Left ventricle myocardium inferior (tissue), 1 donor: ENCODE measurements around the gene NAP1L4. TPM values are rescaled to one million over a fixed set of nuclear protein-coding genes. Genes with fewer than 3 reads are reported as not detected.

Experiments
- DNase-seq: peaks from one replicate; pipeline ENCODE4 v3.0.0-alpha.2; 2020
- H3K27ac ChIP-seq: fragments of 200-600 bp; replicated peaks from 2 replicates; pipeline ENCODE4 v1.8.0; 2021
- H3K27me3 ChIP-seq: fragments of 200-600 bp; 2 replicates; pipeline ENCODE4 v1.8.0; 2021; ENCODE audit warnings: low read depth
- H3K36me3 ChIP-seq: fragments of 200-600 bp; 2 replicates; pipeline ENCODE4 v1.8.0; 2021
- H3K4me1 ChIP-seq: fragments of 200-600 bp; 2 replicates; pipeline ENCODE4 v1.8.0; 2021
- H3K4me3 ChIP-seq: fragments of 200-600 bp; 2 replicates; pipeline ENCODE4 v1.8.0; 2021; ENCODE audit warnings: mild to moderate bottlenecking, moderate library complexity
- H3K9me3 ChIP-seq: fragments of 200-600 bp; replicated peaks from 2 replicates; pipeline ENCODE4 v1.8.0; 2021
- intact Hi-C: fragments of 100-400 bp; cut with micrococcal nuclease; formaldehyde crosslinking; loops from one replicate; pipeline ENCODE4 v1.11.0; 2022
- total RNA-seq: library from RNA; stranded (reverse); fragmentation: NEBNext Ultra II Directional; extraction: Animal tissue kit (Norgen Biotek cat#: 25700); gene quantifications from one replicate; pipeline ENCODE4 v1.2.1, GENCODE V29; 2021
- TF ChIP-seq, protein P1 (sequence below): fragments of 200-600 bp; IDR thresholded peaks from 2 replicates; pipeline ENCODE4 v1.8.0; 2021; ENCODE audit warnings: antibody characterized with exemption, mild to moderate bottlenecking, borderline replicate concordance
- donor health status: DM: no; HTN: yes; CAD: no; lungs with severe emphysema.

NAP1L4 gene
- total RNA-seq, 1 donor from 2014 or later: 175 TPM

GRCh38 chr11:3014943-3015342 lies 22.8 kb upstream of the NAP1L4 start:
- Histone ChIP-seq H3K27ac (no peak overlapping the region), H3K4me1 (no peaks in the 10 kb centered on the region), H3K27me3 (no peaks in the 10 kb centered on the region), H3K4me3 (no peak overlapping the region), H3K9me3 (no peaks in the 10 kb centered on the region), H3K36me3 (peaks cover 94% of the 10 kb centered on the region)
- intact Hi-C loops: no loop called here
- TF ChIP-seq, protein P1, sequence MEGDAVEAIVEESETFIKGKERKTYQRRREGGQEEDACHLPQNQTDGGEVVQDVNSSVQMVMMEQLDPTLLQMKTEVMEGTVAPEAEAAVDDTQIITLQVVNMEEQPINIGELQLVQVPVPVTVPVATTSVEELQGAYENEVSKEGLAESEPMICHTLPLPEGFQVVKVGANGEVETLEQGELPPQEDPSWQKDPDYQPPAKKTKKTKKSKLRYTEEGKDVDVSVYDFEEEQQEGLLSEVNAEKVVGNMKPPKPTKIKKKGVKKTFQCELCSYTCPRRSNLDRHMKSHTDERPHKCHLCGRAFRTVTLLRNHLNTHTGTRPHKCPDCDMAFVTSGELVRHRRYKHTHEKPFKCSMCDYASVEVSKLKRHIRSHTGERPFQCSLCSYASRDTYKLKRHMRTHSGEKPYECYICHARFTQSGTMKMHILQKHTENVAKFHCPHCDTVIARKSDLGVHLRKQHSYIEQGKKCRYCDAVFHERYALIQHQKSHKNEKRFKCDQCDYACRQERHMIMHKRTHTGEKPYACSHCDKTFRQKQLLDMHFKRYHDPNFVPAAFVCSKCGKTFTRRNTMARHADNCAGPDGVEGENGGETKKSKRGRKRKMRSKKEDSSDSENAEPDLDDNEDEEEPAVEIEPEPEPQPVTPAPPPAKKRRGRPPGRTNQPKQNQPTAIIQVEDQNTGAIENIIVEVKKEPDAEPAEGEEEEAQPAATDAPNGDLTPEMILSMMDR: no peak
- DNase-seq: no peak

DNA sequence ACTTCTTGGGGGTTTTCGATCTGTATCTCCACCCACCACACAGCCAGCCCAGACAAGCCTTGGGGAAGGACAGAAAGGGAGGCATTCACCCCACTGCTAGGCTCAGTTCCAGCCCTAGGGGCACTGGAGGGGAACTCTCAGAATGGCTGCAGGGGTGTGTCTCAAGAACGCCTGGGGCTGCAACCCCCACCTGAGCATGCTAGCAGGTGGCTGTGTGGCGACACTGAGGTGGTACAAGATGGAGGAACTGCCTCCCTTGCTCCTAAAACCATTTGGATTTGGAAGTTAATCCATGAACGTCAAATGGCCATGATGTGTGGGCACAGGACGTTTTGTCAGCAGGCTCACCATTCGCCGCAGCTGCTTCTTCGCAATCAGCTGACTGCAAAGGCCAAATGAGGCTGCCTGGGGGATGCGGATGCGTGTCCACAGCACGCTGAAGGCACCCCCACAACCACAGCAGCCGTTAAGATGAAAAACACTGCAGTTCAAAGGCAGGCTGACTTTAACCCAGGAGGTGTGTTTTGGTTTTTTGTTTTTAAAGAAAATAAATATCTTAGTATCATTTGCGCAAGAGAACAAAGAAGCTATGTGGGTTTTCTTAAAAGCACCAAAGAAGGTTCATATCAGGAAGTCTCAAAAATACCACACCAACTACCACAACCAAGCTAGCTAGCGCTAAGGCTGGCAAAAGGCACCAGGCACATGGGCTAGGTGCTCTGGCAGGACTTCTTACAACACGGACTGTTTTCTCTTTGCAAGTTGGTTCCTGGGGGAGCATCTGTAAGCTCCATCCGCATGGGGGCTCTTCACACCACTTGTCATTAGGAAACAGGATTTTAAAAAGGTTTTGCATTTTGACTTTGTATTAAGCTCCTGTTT lies 22.2 kb upstream of the NAP1L4 start:
- no peaks in the 10 kb centered on the region for H3K9me3 ChIP-seq
- H3K4me3 ChIP-seq: no peak overlapping the region
- TF ChIP-seq, protein P1: no peak
- intact Hi-C loops: no loop called here
- no peaks in the 10 kb centered on the region for H3K27me3 ChIP-seq
- DNase-seq: no peak
- no peaks in the 10 kb centered on the region for H3K4me1 ChIP-seq
- H3K36me3 ChIP-seq: peaks cover 94% of the 10 kb centered on the region
- H3K27ac ChIP-seq: no peak overlapping the region

DNA sequence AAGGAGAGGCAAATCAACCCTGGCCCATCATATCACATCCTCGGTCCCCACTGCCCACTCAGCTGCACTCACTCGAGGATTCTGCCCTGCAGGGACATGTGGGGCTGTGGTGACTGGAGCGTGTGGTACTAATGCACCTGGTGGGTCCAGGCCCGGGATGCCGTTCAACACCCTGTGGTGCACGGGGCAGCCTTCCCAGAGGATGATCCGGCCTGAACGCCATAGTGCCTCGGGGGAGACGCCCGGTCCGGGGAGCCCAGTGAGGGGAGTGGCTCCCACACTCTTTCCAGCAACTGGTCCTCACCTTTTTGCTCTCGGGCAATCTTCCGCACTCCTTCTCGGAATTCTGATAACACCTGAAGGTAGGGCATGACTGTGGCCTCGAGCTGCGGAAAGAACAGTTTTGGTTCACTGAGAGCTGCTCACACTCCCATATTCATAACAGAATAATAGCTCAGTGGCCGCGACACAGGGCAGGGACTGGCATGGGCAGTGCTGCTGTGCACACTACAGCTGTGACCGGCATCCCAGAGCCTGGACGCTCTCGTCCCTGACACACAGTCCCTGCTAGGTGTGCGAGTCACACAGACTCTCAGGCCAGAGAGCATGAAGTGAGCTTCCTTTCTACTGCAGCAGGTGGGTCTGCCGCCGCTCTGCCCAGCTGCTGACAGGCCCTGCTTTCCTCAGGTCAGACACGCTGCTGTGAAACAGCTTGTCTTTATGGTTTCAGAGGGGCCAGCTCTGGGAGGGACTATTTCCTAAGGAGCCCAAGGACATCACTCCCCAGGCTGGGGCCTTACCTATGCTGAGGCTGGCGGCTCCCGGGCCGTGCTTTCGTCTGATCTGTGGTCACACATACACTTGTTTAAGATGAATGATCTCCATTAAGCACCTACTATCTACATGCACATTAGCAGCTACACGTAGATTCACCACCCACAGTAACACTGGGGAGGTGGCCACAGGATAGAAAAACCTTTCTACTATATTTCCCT lies 20.1 kb upstream of the NAP1L4 start:
- intact Hi-C loops: no loop called here
- no peak overlapping the region for H3K27ac ChIP-seq
- H3K4me1 ChIP-seq: no peaks in the 10 kb centered on the region
- no peak overlapping the region for H3K4me3 ChIP-seq
- no peaks in the 10 kb centered on the region for H3K27me3 ChIP-seq
- TF ChIP-seq, protein P1: no peak
- H3K9me3 ChIP-seq: no peaks in the 10 kb centered on the region
- no peak for DNase-seq
- H3K36me3 ChIP-seq: peaks cover 93% of the 10 kb centered on the region

DNA sequence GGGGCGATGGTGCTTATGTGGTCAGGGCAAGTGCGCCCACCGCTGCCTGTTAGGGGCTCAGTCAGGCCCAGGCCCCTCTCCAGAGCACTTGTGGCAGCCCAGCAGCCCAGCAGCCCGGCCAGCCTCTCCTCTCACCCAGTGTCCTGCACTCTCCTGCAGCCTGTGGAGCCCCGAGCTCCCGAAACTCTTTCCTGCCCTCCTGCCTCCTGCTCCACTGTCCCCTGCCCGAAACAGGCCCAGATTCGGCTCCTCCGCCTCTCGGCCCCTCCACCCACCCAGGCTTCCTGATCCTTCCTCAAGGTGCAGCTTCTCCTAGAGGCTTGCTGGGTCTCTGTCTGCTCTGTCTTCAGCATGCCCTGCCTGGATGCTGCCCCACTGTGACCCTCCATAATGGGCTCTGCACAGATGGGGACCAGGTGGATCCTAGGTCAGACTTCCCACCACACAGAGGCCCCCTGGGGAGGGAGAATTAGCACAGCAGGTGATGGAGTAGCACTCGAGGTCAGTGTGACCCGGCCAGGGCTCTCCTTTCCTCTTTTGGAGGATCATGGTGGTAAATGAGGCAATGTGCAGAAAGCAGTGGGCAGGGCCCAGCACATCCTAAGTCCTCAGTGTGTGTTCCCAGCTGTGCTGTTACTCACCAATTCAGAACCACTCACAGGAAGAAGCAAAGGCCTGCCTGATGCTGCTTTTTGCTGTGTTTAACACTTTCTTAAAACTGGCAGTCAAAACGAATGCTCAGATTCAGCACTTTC lies 18.6 kb upstream of the NAP1L4 start:
- DNase-seq: no peak
- intact Hi-C loops: no loop called here
- TF ChIP-seq, protein P1: no peak
- Histone ChIP-seq H3K4me3 (no peak overlapping the region), H3K36me3 (peaks cover 93% of the 10 kb centered on the region), H3K27me3 (no peaks in the 10 kb centered on the region), H3K9me3 (no peaks in the 10 kb centered on the region), H3K4me1 (no peaks in the 10 kb centered on the region), H3K27ac (no peak overlapping the region)

- Histone ChIP-seq H3K4me1 (no peaks in the 10 kb centered on the region), H3K27ac (no peak overlapping the region), H3K36me3 (peaks cover 93% of the 10 kb centered on the region), H3K4me3 (no peak overlapping the region), H3K27me3 (no peaks in the 10 kb centered on the region), H3K9me3 (no peaks in the 10 kb centered on the region)
- TF ChIP-seq, protein P1: no peak
- DNase-seq: no peak
- intact Hi-C loops: no loop called here
Measured at GRCh38 chr11:3010004-3010403, 17.9 kb upstream of the NAP1L4 start.
